Calu3 (cell line): Measurements from ENCODE around the gene SLC4A7. TPM values are rescaled to one million over a fixed set of nuclear protein-coding genes. Genes with fewer than 3 reads are reported as not detected.

Experiments used
- BruUV-seq: library from RNA; stranded (reverse); fragments of 400-500 nt; replicated peaks from 2 replicates; lab custom pipeline; 2021; lab: Mats Ljungman, UMichigan
- CTCF ChIA-PET: fragments of 300-600 bp; sonication (Branson Sonifier 250); formaldehyde crosslinking; loops from one replicate; lab custom pipeline; 2022; ENCODE audit warnings: antibody characterized with exemption; lab: Charles Lee
- DNase-seq: peaks from one replicate; pipeline ENCODE4 v3.0.0; 2022
- H3K27ac Mint-ChIP-seq: one replicate; pipeline ENCODE4 v1.8.0; 2022; ENCODE audit warnings: mixed read lengths; ENCODE audit not compliant: unreplicated experiment
- H3K27me3 Mint-ChIP-seq: one replicate; pipeline ENCODE4 v1.8.0; 2022; ENCODE audit warnings: mixed read lengths; ENCODE audit not compliant: unreplicated experiment
- H3K36me3 Mint-ChIP-seq: one replicate; pipeline ENCODE4 v1.8.0; 2022; ENCODE audit warnings: mild to moderate bottlenecking, moderate library complexity, mixed read lengths; ENCODE audit not compliant: insufficient read depth, unreplicated experiment
- H3K4me1 Mint-ChIP-seq: one replicate; pipeline ENCODE4 v1.8.0; 2022; ENCODE audit warnings: mild to moderate bottlenecking, low read depth, mixed read lengths; ENCODE audit not compliant: unreplicated experiment
- H3K4me3 Mint-ChIP-seq: one replicate; pipeline ENCODE4 v1.8.0; 2022; ENCODE audit warnings: mild to moderate bottlenecking, low read depth, moderate library complexity, mixed read lengths; ENCODE audit not compliant: unreplicated experiment
- H3K9me3 Mint-ChIP-seq: one replicate; pipeline ENCODE4 v1.8.0; 2022; ENCODE audit warnings: low read depth, mixed read lengths; ENCODE audit not compliant: unreplicated experiment
- CTCF ChIP-seq: fragments of 200-600 bp; IDR thresholded peaks from one replicate; pipeline ENCODE4 v1.8.0; 2022; ENCODE audit warnings: antibody characterized with exemption; ENCODE audit not compliant: unreplicated experiment
- intact Hi-C: fragments of 100-400 bp; cut with micrococcal nuclease; formaldehyde crosslinking; loops from one replicate; pipeline ENCODE4 v1.10.0; 2022; ENCODE audit not compliant: unreplicated experiment
- total RNA-seq: library from RNA; stranded (reverse); gene quantifications from 2 replicates; pipeline ENCODE4 v1.2.3, GENCODE V29; 2022

Gene SLC4A7
- total RNA-seq, 1 experiment from 2014 or later = 61.6 TPM

- CTCF ChIA-PET = interaction anchor here (0.5 to 0.6 kb wide), 2 partner anchors 81 to 174 kb away, joined by 3 to 5 read pairs; no protein-coding TSS in a partner anchor
- Mint-ChIP-seq H3K9me3 (no peaks in the 10 kb centered on the region), H3K4me1 (peaks cover 17% of the 10 kb centered on the region), H3K27me3 (no peaks in the 10 kb centered on the region), H3K4me3 (no peak overlapping the region), H3K27ac (peak overlapping the region; percentile 79), H3K36me3 (no peaks in the 10 kb centered on the region)
- no peak for DNase-seq
- BruUV-seq = no TSS peak
- TF ChIP-seq CTCF = no peak
- intact Hi-C loops = no loop called here
These were observed 22.9 kb upstream of the SLC4A7 start for GRCh38 chr3:27507111-27507510.

DNA sequence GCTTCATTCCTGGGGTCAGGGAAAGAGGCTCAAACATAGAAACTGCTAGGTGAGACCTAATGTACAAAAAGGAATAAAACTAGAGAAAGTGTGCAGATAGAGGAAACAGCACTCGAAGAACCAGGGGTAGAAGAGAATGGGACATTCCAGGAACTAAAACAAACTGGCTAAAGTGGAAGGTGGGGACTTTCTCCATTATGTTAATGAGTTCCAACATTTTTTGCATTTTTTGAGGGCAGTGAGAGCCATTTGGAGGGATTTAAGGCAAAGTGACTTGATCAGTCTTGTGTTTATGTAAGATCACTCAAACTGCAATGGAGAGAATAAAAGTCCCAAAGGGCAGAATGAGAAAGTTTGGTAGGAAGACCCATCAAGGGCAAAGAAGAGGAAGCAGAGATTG, 20.6 kb upstream of the SLC4A7 start:
- no TSS peak for BruUV-seq
- no peaks in the 10 kb centered on the region for H3K27me3 Mint-ChIP-seq
- no peak overlapping the region for H3K4me3 Mint-ChIP-seq
- no peak for TF ChIP-seq CTCF
- intact Hi-C loops = no loop called here
- H3K36me3 Mint-ChIP-seq = no peaks in the 10 kb centered on the region
- CTCF ChIA-PET = no interaction called here
- H3K9me3 Mint-ChIP-seq = no peaks in the 10 kb centered on the region
- H3K27ac Mint-ChIP-seq = no peak overlapping the region
- peaks cover 17% of the 10 kb centered on the region for H3K4me1 Mint-ChIP-seq
- no peak for DNase-seq

- TF ChIP-seq CTCF = no peak
- H3K27ac Mint-ChIP-seq = no peak overlapping the region
- no peaks in the 10 kb centered on the region for H3K36me3 Mint-ChIP-seq
- no peak for DNase-seq
- H3K4me3 Mint-ChIP-seq = no peak overlapping the region
- no peaks in the 10 kb centered on the region for H3K27me3 Mint-ChIP-seq
- peaks cover 17% of the 10 kb centered on the region for H3K4me1 Mint-ChIP-seq
- intact Hi-C loops = no loop called here
- no peaks in the 10 kb centered on the region for H3K9me3 Mint-ChIP-seq
- CTCF ChIA-PET = no interaction called here
- BruUV-seq = no TSS peak
These were observed 19.3 kb upstream of the SLC4A7 start for GRCh38 chr3:27503526-27503925.

- CTCF ChIA-PET = interaction anchor here (0.7 kb wide), 1 partner anchor 147 kb away, joined by 6 read pairs; no protein-coding TSS in a partner anchor
- intact Hi-C loops = no loop called here
- Mint-ChIP-seq H3K27me3 (no peaks in the 10 kb centered on the region), H3K27ac (no peak overlapping the region), H3K4me3 (no peak overlapping the region), H3K9me3 (no peaks in the 10 kb centered on the region), H3K36me3 (no peaks in the 10 kb centered on the region), H3K4me1 (peaks cover 9% of the 10 kb centered on the region)
- no peak for DNase-seq
- TF ChIP-seq CTCF = no peak
- BruUV-seq = no TSS peak
These were observed 17.6 kb upstream of the SLC4A7 start for GRCh38 chr3:27501759-27502158.
